ENCODE data around the gene KCNMA1.

Gene KCNMA1

GRCh38 chr10:77430530-77430929, 207.1 kb downstream of the KCNMA1 start:
- no peak for DNase-seq (ENCODE audit: low read depth)
- TF ChIP-seq, protein P1, sequence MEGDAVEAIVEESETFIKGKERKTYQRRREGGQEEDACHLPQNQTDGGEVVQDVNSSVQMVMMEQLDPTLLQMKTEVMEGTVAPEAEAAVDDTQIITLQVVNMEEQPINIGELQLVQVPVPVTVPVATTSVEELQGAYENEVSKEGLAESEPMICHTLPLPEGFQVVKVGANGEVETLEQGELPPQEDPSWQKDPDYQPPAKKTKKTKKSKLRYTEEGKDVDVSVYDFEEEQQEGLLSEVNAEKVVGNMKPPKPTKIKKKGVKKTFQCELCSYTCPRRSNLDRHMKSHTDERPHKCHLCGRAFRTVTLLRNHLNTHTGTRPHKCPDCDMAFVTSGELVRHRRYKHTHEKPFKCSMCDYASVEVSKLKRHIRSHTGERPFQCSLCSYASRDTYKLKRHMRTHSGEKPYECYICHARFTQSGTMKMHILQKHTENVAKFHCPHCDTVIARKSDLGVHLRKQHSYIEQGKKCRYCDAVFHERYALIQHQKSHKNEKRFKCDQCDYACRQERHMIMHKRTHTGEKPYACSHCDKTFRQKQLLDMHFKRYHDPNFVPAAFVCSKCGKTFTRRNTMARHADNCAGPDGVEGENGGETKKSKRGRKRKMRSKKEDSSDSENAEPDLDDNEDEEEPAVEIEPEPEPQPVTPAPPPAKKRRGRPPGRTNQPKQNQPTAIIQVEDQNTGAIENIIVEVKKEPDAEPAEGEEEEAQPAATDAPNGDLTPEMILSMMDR (IDR thresholded peaks at IDR 0.05; ENCODE audit: control insufficient read depth, extremely low read depth, insufficient read depth): no peak
- H3K4me3 ChIP-seq (ENCODE audit: low read depth, low read length): no peak overlapping the region

GRCh38 chr10:77428691-77429395, 208.8 kb downstream of the KCNMA1 start:
- no peak overlapping the region for H3K4me3 ChIP-seq (ENCODE audit: low read depth, low read length)
- DNase-seq (ENCODE audit: low read depth): no peak
- TF ChIP-seq, protein P1 (IDR thresholded peaks at IDR 0.05; ENCODE audit: control insufficient read depth, extremely low read depth, insufficient read depth): peak; percentile 43

- TF ChIP-seq, protein P1 (IDR thresholded peaks at IDR 0.05; ENCODE audit: control insufficient read depth, extremely low read depth, insufficient read depth): no peak
- H3K4me3 ChIP-seq (ENCODE audit: low read depth, low read length): no peak overlapping the region
- no peak for DNase-seq (ENCODE audit: low read depth)
Measured at GRCh38 chr10:77424257-77424656, 213.4 kb downstream of the KCNMA1 start.

DNA sequence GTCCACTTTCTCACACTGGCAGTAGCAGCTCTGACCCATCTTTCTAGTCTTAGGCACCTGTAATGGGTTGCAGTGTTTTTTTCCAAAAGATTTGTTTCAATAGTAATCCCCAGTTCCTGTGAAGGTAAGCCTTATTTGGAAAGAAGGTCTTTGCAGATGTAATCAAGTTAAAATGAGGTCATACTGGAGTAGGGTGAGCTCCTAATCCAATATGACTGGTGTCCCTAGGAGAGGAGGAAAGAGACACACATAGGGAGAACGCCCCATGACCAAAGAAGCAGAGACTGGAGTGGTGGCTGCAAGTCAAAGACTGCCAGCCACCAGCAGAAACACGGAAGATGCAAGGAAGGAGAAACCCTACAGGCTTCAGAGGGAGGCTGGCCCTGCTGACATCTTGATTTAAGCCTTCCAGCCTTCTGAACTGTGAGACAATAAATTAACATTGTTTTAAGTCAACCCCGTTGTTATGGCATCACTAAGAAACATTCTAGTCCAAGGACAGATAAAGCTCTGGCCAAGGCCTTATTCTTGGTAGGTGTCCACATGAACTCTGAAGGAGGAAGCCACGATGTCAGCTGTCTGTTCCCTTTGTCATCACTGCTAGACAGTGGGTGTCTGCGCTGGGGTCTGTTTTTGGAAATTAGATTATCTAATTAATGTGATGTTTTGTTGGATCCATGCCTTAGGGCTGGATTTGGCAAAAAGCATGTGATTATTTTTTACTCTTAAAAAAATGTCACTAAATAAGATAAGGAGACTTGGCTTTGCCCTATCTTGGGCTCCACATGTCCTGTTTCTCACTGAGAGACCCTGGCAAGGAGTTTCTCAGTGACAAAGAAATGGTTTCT, 214.9 kb downstream of the KCNMA1 start:
- DNase-seq (ENCODE audit: low read depth): no peak
- TF ChIP-seq, protein P1 (IDR thresholded peaks at IDR 0.05; ENCODE audit: control insufficient read depth, extremely low read depth, insufficient read depth): no peak
- H3K4me3 ChIP-seq (ENCODE audit: low read depth, low read length): no peak overlapping the region

- DNase-seq (ENCODE audit: low read depth): no peak
- no peak overlapping the region for H3K4me3 ChIP-seq (ENCODE audit: low read depth, low read length)
- TF ChIP-seq, protein P1 (IDR thresholded peaks at IDR 0.05; ENCODE audit: control insufficient read depth, extremely low read depth, insufficient read depth): no peak
Measured at GRCh38 chr10:77421591-77421990, 216.0 kb downstream of the KCNMA1 start.

GRCh38 chr10:77420947-77421523, 216.6 kb downstream of the KCNMA1 start:
- TF ChIP-seq, protein P1 (IDR thresholded peaks at IDR 0.05; ENCODE audit: control insufficient read depth, extremely low read depth, insufficient read depth): no peak
- DNase-seq (ENCODE audit: low read depth): no peak
- no peak overlapping the region for H3K4me3 ChIP-seq (ENCODE audit: low read depth, low read length)

Measured in LNCaP clone FGC (cell line).